Kidney (tissue), 14 donors: ENCODE results near the gene GSK3A. TPM values are rescaled to one million over a fixed set of nuclear protein-coding genes. Genes with fewer than 3 reads are reported as not detected.

Source experiments
- DNase-seq, 5 donors: peaks; one replicate each; pipeline ENCODE4 v3.0.0-alpha.2; 2013 to 2020
- FAIRE-seq: peaks from 2 replicates; lab custom pipeline; 2012; peaks lifted over from hg19 to GRCh38; lab: Jason Lieb, UNC
- H3K27ac ChIP-seq, 2 donors: one replicate each; pipeline ENCODE4 v1.7.0; 2013; ENCODE audit warnings: low read depth in 2 of 2, low read length in 2 of 2, inconsistent platforms in 1 of 2
- H3K27me3 ChIP-seq: one replicate; pipeline ENCODE4 v1.7.1; 2013; ENCODE audit warnings: low read length, inconsistent platforms; ENCODE audit not compliant: control insufficient read depth, insufficient read depth
- H3K36me3 ChIP-seq, 3 donors: one replicate each; pipeline versions ENCODE4 v1.7.0 to v1.7.1; 2013; ENCODE audit warnings: low read length in 3 of 3, control low read depth in 1 of 3, inconsistent platforms in 1 of 3; ENCODE audit not compliant: insufficient read depth in 3 of 3, control insufficient read depth in 2 of 3
- H3K4me1 ChIP-seq, 3 donors: one replicate each; pipeline versions ENCODE4 v1.7.0 to v1.7.1; 2013; ENCODE audit warnings: low read length in 3 of 3, inconsistent platforms in 1 of 3, low read depth in 1 of 3; ENCODE audit not compliant: control insufficient read depth in 2 of 3, insufficient read depth in 2 of 3
- H3K4me3 ChIP-seq, 3 donors: one replicate each; pipeline versions ENCODE4 v1.7.0 to v1.8.1; 2013; ENCODE audit warnings: low read length in 3 of 3, control low read depth in 1 of 3, inconsistent platforms in 1 of 3
- H3K9ac ChIP-seq, 3 donors: one replicate each; pipeline versions ENCODE4 v1.7.0 to v1.7.1; 2013; ENCODE audit warnings: low read length in 3 of 3, control low read depth in 1 of 3, inconsistent platforms in 1 of 3
- H3K9me3 ChIP-seq, 3 donors: one replicate each; pipeline versions ENCODE4 v1.7.0 to v1.7.1; 2013; ENCODE audit warnings: low read length in 3 of 3, control low read depth in 1 of 3, inconsistent platforms in 1 of 3; ENCODE audit not compliant: control insufficient read depth in 2 of 3, insufficient read depth in 1 of 3
- intact Hi-C: fragments of 100-400 bp; cut with DNase I; formaldehyde crosslinking; loops from one replicate; pipeline ENCODE4 v1.11.1; 2022
- polyA plus RNA-seq: library from polyadenylated mRNA; stranded (reverse); fragments of 350-450 nt; fragmentation: Illumina TruSeq; extraction: RNeasy Lipid Tissue Mini Kit (QIAGEN cat#74804); gene quantifications from one replicate; pipeline ENCODE4 v1.2.3, GENCODE V29; 2014; ENCODE audit warnings: low read depth, low replicate concordance; ENCODE audit not compliant: insufficient read depth
- total RNA-seq: library from RNA; stranded (reverse); fragmentation: NEBNext Ultra II Directional; extraction: Animal tissue kit (Norgen Biotek cat#: 25700); gene quantifications from one replicate; pipeline ENCODE4 v1.2.1, GENCODE V29; 2021
- TF ChIP-seq, protein P1 (sequence below): IDR thresholded peaks from 3 replicates; pipeline ENCODE4 v1.5.1; 2012; ENCODE audit warnings: mild to moderate bottlenecking, moderate library complexity, borderline replicate concordance; ENCODE audit not compliant: insufficient read depth; ENCODE audit errors: extremely low read depth
- donor health status: control.
- donor health status: control.
- donor health status: control.
- donor health status: control.
- donor health status: control.
- donor health status: DM: yes; HTN: yes; CAD: no.
- donor health status: Normal renal cell carcinoma (clear cell type).

Gene GSK3A
- total and polyA plus RNA-seq, 2 donors from 2014 or later: 39.2 to 57.3 TPM

DNA sequence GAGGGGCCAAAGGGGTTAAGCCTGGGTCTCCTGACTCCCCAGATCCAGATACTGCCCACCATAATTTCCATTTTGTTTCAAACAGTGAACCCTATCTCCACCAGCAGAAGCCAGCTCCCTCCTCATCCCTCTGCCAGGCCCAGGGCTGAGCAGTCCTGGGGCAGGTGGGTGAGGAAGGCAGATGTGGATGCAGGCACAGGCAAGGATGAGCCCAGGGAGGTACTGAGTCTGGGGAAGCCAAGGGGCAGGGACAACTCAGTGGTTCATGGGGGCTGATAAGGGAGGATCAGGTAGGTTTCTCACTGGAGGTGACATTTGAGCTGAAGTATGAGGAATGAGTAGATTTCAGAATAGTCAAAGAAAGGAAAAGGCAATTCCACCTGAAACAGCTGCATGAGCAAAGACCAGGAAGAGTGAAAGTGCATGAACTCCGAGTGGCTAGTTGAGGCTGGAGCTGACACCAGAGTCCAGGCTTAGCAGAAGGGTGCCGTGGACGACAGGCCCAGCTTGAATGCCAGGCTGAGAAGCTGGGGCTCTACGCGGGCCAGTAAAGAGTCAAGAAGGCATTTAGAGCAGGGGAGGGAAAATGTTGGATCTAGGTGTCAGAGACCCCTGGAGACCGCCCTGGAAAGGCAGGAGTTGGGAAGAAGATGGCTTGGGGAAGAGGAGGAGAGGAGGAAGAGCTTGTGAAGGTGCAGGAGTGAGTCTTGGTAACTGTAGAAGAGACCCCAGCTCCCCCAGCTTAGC, 36.9 kb upstream of the GSK3A start:
- Histone ChIP-seq H3K27ac (peak overlapping the region; percentile 83 to 95), H3K4me1 (peaks cover 6 to 42% (median 33%) of the 10 kb centered on the region in 3 donors), H3K9me3 (no peaks in the 10 kb centered on the region), H3K9ac (peak overlapping the region in 2 of 3 donors; percentile 27 to 41), H3K36me3 (peaks cover 0 to 9% (median 3%) of the 10 kb centered on the region in 3 donors), H3K27me3 (no peaks in the 10 kb centered on the region), H3K4me3 (peak overlapping the region; percentile 38 to 80 (median 60))
- TF ChIP-seq, protein P1, sequence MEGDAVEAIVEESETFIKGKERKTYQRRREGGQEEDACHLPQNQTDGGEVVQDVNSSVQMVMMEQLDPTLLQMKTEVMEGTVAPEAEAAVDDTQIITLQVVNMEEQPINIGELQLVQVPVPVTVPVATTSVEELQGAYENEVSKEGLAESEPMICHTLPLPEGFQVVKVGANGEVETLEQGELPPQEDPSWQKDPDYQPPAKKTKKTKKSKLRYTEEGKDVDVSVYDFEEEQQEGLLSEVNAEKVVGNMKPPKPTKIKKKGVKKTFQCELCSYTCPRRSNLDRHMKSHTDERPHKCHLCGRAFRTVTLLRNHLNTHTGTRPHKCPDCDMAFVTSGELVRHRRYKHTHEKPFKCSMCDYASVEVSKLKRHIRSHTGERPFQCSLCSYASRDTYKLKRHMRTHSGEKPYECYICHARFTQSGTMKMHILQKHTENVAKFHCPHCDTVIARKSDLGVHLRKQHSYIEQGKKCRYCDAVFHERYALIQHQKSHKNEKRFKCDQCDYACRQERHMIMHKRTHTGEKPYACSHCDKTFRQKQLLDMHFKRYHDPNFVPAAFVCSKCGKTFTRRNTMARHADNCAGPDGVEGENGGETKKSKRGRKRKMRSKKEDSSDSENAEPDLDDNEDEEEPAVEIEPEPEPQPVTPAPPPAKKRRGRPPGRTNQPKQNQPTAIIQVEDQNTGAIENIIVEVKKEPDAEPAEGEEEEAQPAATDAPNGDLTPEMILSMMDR: no peak
- DNase-seq: peak in 1 of 5 donors; percentile 56
- FAIRE-seq: no peak
- intact Hi-C loops: no loop called here

DNA sequence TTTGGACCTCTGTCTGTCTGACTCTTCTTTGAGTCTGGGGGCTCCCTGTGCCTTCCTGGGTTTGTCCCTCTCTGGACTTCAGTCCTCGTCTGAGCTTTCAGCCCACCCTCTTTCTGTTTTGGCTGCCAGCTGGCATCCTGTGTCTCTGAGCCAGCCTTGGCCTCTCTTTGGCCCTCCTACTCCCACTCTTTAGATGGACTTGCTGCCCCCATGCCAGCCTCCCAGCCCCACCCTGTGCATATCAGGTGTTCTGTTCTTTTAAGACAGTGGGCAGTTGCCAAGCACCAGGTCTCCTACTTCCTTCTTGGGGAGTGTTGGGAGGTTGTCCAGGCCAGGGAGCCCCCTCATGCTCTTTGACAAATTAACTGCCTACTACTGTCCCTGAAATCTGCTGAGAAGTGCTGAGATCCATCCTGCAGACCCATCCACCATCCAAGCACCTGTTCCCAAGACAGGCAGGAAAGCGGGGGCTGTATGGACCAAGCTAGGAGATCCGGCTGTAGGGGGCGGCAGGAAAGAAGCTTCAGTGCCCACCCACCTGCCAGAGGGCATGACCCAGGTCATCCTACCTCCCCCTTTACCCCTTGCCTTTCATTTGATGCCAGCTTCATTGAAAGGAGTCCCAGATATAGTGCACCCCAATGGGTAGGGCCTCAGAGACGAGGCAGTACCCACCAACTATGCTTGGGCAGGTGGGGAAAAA, 36.2 kb upstream of the GSK3A start:
- Histone ChIP-seq H3K9ac (peak overlapping the region in 1 of 3 donors; percentile 51), H3K4me1 (peaks cover 6 to 42% (median 33%) of the 10 kb centered on the region in 3 donors), H3K4me3 (peak overlapping the region in 1 of 3 donors; percentile 7), H3K36me3 (peaks cover 0 to 10% (median 3%) of the 10 kb centered on the region in 3 donors), H3K9me3 (no peaks in the 10 kb centered on the region), H3K27me3 (no peaks in the 10 kb centered on the region), H3K27ac (peak overlapping the region; percentile 34 to 43)
- intact Hi-C loops: no loop called here
- TF ChIP-seq, protein P1: no peak
- FAIRE-seq (no peak), DNase-seq (peak in 2 of 5 donors; percentile 32 to 54)

DNA sequence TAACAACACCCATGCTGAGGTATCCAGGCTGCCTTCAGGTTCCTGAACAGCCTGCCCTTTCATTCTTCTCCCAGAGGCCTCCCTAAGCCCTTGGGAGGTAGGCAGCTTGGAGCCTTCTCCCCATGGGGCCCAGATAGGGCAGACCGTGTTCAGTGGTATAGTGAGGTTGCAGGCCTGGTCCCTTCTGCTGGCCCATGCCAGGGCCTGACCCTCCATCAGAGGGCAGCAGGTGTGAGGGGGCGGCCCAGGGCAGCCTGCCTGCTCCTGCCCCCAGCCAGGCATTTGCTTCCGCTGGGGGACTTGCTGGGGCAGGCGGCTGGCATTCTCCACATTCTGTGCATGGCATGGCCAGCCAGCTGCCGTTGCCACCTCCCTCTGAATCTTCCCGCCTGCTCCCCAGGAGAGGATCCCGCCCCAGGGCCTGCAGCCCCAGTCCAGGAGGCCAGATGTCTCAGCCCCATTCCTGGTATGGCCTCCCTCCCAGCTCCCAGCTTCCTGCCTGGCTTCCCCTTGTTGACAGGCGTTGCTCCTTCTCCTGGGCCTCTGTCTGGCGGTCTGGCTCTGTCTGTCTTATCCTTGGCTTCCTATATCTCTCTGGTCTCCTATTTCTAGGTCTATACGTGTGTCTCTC, 35.5 kb upstream of the GSK3A start:
- H3K9me3 ChIP-seq: no peaks in the 10 kb centered on the region
- H3K4me1 ChIP-seq: peaks cover 1 to 37% (median 28%) of the 10 kb centered on the region in 3 donors
- H3K27me3 ChIP-seq: no peaks in the 10 kb centered on the region
- H3K9ac ChIP-seq: peak overlapping the region in 1 of 3 donors; percentile 51
- peak overlapping the region; percentile 34 to 43 for H3K27ac ChIP-seq
- H3K36me3 ChIP-seq: peaks cover 0 to 17% (median 6%) of the 10 kb centered on the region in 3 donors
- intact Hi-C loops: no loop called here
- FAIRE-seq (no peak), DNase-seq (peak in 2 of 5 donors; percentile 48 to 72)
- peak overlapping the region in 1 of 3 donors; percentile 7 for H3K4me3 ChIP-seq
- TF ChIP-seq, protein P1: no peak
